ENCODE measurements around the gene ACTMAP. TPM values are rescaled to one million over a fixed set of nuclear protein-coding genes. Genes with fewer than 3 reads are reported as not detected.
A peak's percentile ranks its signal among the peaks of the same experiment; 100 is the strongest.

The ACTMAP gene
- total and polyA plus RNA-seq, 2 of the 8 experiments (the other 6 are each of a cell fraction or from before 2014, with no cell fraction given) = 24.1 to 26.5 TPM

- TF ChIP-seq JUND (IDR thresholded peaks at IDR 0.05; ENCODE audit: low read length) = no peak
- TF ChIP-seq CTBP2 (IDR thresholded peaks at IDR 0.05; ENCODE audit: borderline replicate concordance, insufficient read depth, insufficient read length, low read length) = no peak
- TF ChIP-seq SAP30 (IDR thresholded peaks at IDR 0.05; ENCODE audit: insufficient read depth, insufficient replicate concordance, low read length) = no peak
- TF ChIP-seq PHF8 (conservative IDR thresholded peaks at IDR 0.05; ENCODE audit: low read depth, low read length) = peak; percentile 62; the same call in 1 of the 2 replicates
- TF ChIP-seq YY1 (IDR thresholded peaks at IDR 0.05; ENCODE audit: low read depth, low read length) = peak; percentile 43; the same call in 1 of the 2 replicates
- TF ChIP-seq SIRT6 (IDR thresholded peaks at IDR 0.05; ENCODE audit: low read length) = no peak
- TF ChIP-seq TAF7 (optimal IDR thresholded peaks at IDR 0.05; ENCODE audit: borderline replicate concordance, low read depth, low read length) = no peak
- no peak for TF ChIP-seq SP1 (IDR thresholded peaks at IDR 0.05; ENCODE audit: low read depth, low read length)
- no peak for TF ChIP-seq EGR1 (IDR thresholded peaks at IDR 0.05; ENCODE audit: borderline replicate concordance, low read depth, low read length)
- TF ChIP-seq BCL11A (IDR thresholded peaks at IDR 0.05; ENCODE audit: low read depth in 2 of 2, low read length in 2 of 2) = no peak
- TF ChIP-seq SIX5 (IDR thresholded peaks at IDR 0.05; ENCODE audit: low read depth, low read length) = no peak
- no peak for TF ChIP-seq TCF12 (IDR thresholded peaks at IDR 0.05; ENCODE audit: low read depth, low read length)
- no peak for TF ChIP-seq CHD2 (IDR thresholded peaks at IDR 0.05; ENCODE audit: low read length)
- no peak for TF ChIP-seq KDM5A (IDR thresholded peaks at IDR 0.05; ENCODE audit: low read length)
- TF ChIP-seq CEBPB (IDR thresholded peaks at IDR 0.05; ENCODE audit: low read depth, low read length) = no peak; the same call in 1 of the 2 replicates
- TF ChIP-seq TEAD4 (IDR thresholded peaks at IDR 0.05; ENCODE audit: low read depth, low read length) = no peak
- no peak for TF ChIP-seq SRF (IDR thresholded peaks at IDR 0.05; ENCODE audit: low read depth, low read length)
- no peak for TF ChIP-seq HDAC6 (IDR thresholded peaks at IDR 0.05; ENCODE audit: low read depth, low read length)
- TF ChIP-seq KDM1A (IDR thresholded peaks at IDR 0.05; ENCODE audit: borderline replicate concordance, low read length) = no peak
- peak; percentile 94 for TF ChIP-seq MAX (IDR thresholded peaks at IDR 0.05)
- no peak for TF ChIP-seq FOSL1 (IDR thresholded peaks at IDR 0.05; ENCODE audit: insufficient read depth, low read depth, low read length)
- TF ChIP-seq TBP (IDR thresholded peaks at IDR 0.05; ENCODE audit: low read depth, low read length) = peak; percentile 82
- no peak for TF ChIP-seq ZNF274 (IDR thresholded peaks at IDR 0.05; ENCODE audit: borderline replicate concordance, extremely low read depth, low read length)
- TF ChIP-seq JUN (IDR thresholded peaks at IDR 0.05; ENCODE audit: low read depth, low read length) = no peak
- TF ChIP-seq MAFK (IDR thresholded peaks at IDR 0.05; ENCODE audit: low read depth, low read length) = no peak
Observed at GRCh38 chr19:40797963-40798682, 47.8 kb upstream of the ACTMAP start (continued).

Measured in H1 (cell line).